ENCODE data around the gene CEND1.

CEND1 gene

DNA sequence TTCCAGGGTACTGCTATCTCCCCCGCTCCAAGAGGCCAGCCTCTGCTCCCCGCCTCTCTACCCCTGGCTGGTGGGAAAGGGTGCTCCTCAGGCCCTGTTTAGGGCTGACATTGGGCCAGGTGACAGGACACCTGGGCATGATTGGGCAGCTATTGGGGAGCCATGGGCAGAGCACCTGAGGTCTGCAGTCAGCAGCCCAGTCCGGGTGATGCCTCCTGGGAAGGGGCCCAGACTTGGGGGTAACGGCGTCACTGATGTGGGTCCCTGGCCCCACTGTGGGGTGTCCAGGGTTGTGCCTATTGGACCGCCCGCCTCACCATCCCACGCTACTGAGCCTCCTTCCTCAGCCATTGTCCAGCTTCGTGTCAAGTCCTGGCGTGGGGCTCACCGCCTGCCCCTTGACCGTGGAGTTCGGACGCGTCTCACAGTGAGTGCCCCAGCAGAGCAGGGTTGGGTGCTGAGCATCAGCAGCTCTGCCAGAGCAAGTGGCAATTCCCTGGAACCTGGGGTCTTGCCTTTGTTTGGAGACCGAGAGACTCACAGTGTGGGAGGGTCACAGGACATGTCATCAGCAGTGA is 9.8 kb downstream of the CEND1 start:
- no peak for DNase-seq (ENCODE audit: low read depth in 2 of 3, low spot score in 1 of 3)

GRCh38 chr11:778976-779954 is 10.6 kb downstream of the CEND1 start:
- DNase-seq (ENCODE audit: low read depth in 2 of 3, low spot score in 1 of 3), result no peak

- peak; percentile 88 to 95 (median 88) for DNase-seq (ENCODE audit: low read depth in 2 of 3, low spot score in 1 of 3)
Observed at GRCh38 chr11:777288-778255, 12.3 kb downstream of the CEND1 start, which contains the start of gene GATD1. GATD1 (minus strand) TSS chr11:777487; CDS start chr11:777462, 25 bp downstream.

DNA sequence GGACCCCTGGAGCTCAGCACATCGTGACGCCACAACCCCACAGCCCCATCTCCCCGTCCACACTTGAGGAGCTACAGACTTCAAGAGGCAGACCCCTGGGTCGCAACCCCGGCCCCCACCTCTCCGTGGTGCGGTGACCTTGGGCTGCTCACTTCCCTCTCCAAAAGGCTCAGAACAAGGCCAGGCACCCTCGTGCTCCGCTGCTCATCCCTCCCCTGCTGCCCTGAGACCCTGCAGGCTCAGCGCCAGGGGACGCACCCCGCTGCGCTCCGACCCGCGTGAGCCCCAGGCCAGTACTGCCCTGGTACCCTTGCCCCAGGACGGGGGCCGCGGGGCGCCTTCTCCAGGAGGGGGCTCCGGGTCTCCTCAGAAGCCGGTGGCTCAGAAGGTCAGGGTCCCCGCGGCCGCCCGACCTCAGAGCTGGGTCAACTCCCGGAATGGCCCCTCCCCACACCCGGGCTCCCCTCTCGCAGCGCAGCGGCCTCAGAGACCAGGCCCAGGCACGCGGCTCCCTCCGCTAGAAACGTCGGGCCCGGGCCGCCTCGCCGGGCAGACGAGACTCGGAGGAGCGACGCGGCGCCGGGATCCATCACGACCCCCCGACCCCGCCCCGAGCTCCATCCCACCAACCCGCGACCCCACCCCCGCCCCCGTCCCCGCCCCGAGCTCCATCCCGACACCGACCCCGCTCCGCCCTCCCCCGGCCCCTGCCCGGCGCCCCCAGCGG is 13.2 kb downstream of the CEND1 start:
- peak in 1 of 3 donors; percentile 36 for DNase-seq (ENCODE audit: low read depth in 2 of 3, low spot score in 1 of 3)

DNA sequence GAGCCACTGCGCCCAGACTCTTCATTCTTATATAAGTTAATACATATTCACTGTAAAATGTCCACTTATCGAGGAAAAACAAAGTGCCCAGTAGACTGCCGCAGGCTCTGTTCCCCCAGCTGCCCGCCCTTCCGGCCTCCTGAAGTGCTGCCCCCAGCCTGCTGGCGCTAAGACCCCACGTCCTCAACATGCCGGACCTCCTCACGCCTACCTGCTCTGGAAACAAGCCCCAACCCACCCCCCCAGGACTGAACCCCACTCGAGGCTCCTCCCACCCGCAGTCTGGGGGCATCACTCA is 13.7 kb downstream of the CEND1 start:
- DNase-seq (ENCODE audit: low read depth in 2 of 3, low spot score in 1 of 3), result no peak

GRCh38 chr11:774873-775592 is 14.9 kb downstream of the CEND1 start:
- no peak for DNase-seq (ENCODE audit: low read depth in 2 of 3, low spot score in 1 of 3)

GRCh38 chr11:773830-774229 is 16.1 kb downstream of the CEND1 start:
- no peak for DNase-seq (ENCODE audit: low read depth in 2 of 3, low spot score in 1 of 3)

DNA sequence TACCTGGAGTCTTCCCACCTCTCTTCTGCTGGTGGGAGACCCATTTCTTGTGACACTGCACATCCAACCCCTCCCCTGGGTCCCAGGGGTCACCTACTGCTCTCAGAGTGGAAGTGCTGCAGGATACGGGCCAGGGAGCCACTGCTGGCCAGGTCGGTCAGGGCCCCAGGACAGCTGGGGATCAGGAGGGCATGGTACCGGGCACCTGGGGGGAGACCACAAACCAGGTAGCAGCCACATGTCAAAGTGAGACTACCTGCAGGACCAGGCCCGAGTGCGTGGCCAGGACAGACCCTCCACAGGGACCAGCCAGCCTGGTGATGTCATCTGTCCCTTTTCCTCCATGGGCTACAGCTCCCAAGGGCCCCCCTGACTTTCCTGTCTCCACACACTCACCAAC is 16.5 kb downstream of the CEND1 start:
- no peak for DNase-seq (ENCODE audit: low read depth in 2 of 3, low spot score in 1 of 3)

DNA sequence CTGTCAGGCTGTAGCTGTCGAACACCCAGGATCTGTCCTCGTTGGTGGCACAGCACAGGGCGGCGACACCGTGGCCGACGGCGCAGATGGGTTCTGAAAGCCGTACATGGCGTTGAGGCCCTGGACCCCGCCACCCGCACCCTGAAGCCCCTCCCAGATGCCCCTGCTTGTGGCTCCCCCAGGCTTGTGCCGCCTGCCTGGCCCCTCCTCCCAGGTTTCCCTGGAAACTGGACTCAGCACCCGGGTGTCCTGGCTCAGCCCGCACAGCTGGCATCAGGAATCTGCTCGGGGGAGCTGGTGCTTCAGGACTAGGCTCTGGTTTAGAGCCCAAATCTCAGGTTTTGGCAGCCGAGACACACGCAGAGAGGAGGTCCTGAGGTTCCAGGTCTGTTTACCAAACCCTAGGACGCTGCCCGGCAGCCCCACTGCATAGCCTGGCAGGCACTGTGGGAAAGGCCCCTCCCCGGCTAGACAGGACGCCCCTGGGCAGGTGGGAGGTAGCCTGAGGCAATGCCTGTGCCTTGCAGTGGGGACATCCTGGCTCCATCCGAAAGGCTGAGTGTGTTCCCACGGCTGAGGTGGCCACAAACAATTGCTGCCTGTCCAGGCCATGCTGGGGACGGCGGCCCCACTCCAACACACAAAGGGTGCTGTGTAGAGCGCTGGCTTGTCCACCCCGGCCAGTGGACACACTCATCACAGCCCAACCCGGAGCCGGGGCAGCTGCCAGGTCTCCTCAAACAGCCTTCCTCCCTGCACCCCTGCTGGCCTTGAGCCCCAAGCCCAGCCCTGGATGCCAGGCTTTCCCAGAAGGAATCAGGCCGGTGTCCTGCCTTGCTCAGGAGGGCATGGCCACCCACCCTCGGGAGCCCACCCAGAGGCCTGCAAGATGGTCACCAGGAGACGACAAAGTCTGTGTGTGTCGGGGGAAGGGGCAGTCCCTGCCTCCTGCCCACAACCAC is 17.2 kb downstream of the CEND1 start:
- no peak for DNase-seq (ENCODE audit: low read depth in 2 of 3, low spot score in 1 of 3)

GRCh38 chr11:771617-772204 is 18.2 kb downstream of the CEND1 start:
- DNase-seq (ENCODE audit: low read depth in 2 of 3, low spot score in 1 of 3), result no peak

DNA sequence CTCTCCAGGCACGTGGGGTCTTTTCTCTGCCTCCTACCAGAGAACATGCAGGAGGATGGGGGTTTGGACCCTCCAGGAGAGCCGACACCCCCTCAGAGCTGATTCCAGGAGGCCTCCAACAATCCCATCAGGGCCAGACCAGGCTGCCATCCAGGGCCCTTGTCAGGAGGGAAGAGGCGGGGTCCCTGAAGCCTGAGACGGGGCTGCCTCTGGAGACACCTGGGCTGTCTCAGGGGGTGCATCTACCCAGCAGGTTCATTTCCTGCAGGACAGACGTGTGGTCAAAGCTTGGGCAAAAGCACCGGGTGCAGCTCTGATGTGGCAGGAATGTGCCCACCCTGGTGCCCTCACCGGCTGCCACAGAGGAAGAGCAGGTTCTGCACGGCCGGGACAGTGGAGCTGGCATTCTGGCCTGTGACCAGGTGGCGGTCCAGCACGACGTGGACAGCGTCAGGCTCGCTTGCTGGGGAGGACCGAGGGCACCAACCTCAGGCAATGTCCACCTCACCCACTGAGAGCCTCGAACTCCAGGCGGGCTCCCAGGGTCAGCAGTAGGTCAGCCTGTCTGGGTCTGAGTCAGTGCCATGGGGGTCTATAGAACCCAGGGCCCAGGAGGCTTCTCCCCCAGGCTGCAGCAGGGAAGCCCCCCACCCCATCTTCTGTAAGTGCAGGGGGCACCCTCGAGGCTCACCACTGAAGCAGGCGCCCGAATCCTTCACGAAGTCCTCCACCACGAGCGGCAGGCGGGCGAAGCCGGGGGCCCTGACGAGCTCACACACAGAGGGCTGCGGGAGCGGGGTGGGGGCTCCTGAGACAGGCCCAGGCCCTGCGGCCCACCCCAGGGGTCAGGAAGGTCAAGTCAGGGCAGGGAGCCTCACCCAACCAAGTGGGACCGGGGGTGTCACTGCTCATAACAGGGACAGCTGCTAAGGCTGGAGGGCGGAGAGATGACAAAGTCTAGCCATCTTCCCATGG is 19.0 kb downstream of the CEND1 start:
- DNase-seq (ENCODE audit: low read depth in 2 of 3, low spot score in 1 of 3), result no peak

DNA sequence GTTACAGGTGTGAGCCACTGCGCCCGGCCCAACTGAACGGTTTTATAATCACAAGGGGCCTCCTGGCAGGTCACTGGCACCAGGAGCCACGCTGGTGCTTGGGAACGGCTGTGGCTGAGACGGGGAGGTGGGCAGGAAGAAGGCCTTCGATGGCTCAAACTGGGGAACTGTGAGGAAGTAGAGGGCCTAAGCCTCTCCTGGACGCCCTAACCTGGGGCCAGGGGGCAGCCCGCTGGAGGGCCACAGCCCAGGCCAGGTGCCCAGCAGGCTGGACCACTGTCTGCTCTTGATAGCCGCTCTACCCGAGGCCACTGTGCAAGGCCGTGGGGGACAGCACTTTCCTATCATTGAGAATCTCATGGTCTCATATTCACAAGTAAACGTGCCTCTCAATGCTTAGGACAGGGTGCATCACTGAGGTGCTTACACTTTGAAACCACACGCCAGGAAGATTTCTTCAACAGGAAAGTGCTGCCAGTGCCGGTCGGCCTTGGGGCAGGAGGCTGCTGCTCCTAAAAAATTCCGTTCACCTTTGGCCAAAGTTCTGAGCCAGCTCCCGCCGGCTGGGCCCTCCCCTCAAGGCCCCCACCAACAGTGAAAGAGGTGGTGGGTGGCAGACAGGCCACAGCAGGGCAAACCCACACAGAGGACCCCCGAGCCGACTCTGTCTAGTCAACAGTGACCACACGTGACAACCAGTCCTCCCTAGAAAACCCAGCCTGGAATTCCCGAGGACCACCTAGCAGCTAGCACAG is 19.8 kb downstream of the CEND1 start:
- no peak for DNase-seq (ENCODE audit: low read depth in 2 of 3, low spot score in 1 of 3)

- no peak for DNase-seq (ENCODE audit: low read depth in 2 of 3, low spot score in 1 of 3)
Observed at GRCh38 chr11:767238-767637, 22.7 kb downstream of the CEND1 start.

- DNase-seq (ENCODE audit: low read depth in 2 of 3, low spot score in 1 of 3), result no peak
Observed at GRCh38 chr11:766936-767210, 23.0 kb downstream of the CEND1 start.

GRCh38 chr11:766106-766935 is 23.6 kb downstream of the CEND1 start:
- DNase-seq (ENCODE audit: low read depth in 2 of 3, low spot score in 1 of 3), result no peak

- no peak for DNase-seq (ENCODE audit: low read depth in 2 of 3, low spot score in 1 of 3)
Observed at GRCh38 chr11:765802-766091, 24.1 kb downstream of the CEND1 start.
